GM19372 (cell line): ENCODE data around the gene MARCHF6.
"Not testable (repeated sequence)": the region's sequence is repeated elsewhere in the genome, so short reads cannot be mapped to it uniquely, and the experiment has no call there.

Experiments
- ATAC-seq: cut with Tn5 transposase; IDR thresholded peaks from one replicate; pipeline ENCODE4 v1.9.1; 2021; ENCODE audit warnings: mild to moderate bottlenecking, low read depth, moderate library complexity; ENCODE audit not compliant: unreplicated experiment

MARCHF6 gene

GRCh38 chr5:10348258-10348657 is 5.2 kb upstream of the MARCHF6 start:
- no peak for ATAC-seq

- no peak for ATAC-seq
Measured at GRCh38 chr5:10351199-10351905, 2.1 kb upstream of the MARCHF6 start.

- no peak for ATAC-seq
Measured at GRCh38 chr5:10351919-10352318, 1.6 kb upstream of the MARCHF6 start.

- ATAC-seq, result no peak
Measured at GRCh38 chr5:10352430-10353240, 860 bp upstream of the MARCHF6 start.

GRCh38 chr5:10354048-10354872 is 765 bp downstream of the MARCHF6 start:
- peak; percentile 16 for ATAC-seq

- ATAC-seq, result no peak
Measured at GRCh38 chr5:10355071-10355889, 1.8 kb downstream of the MARCHF6 start.

- no peak for ATAC-seq
Measured at GRCh38 chr5:10358999-10359398, 5.5 kb downstream of the MARCHF6 start.

- no peak for ATAC-seq
Measured at GRCh38 chr5:10360686-10361085, 7.2 kb downstream of the MARCHF6 start.

- ATAC-seq, result no peak
Measured at GRCh38 chr5:10363519-10364185, 10.2 kb downstream of the MARCHF6 start.

- ATAC-seq, result no peak
Measured at GRCh38 chr5:10364186-10364689, 10.7 kb downstream of the MARCHF6 start.

- ATAC-seq, result no peak
Measured at GRCh38 chr5:10365782-10366181, 12.3 kb downstream of the MARCHF6 start.

GRCh38 chr5:10366310-10367272 is 13.1 kb downstream of the MARCHF6 start:
- no peak for ATAC-seq

- no peak for ATAC-seq
Measured at GRCh38 chr5:10367579-10367978, 14.1 kb downstream of the MARCHF6 start.

GRCh38 chr5:10370931-10371330 is 17.4 kb downstream of the MARCHF6 start:
- ATAC-seq, result no peak

GRCh38 chr5:10371369-10371768 is 17.9 kb downstream of the MARCHF6 start:
- ATAC-seq, result not testable (repeated sequence)

- no peak for ATAC-seq
Measured at GRCh38 chr5:10372726-10373709, 19.5 kb downstream of the MARCHF6 start.
